HL-60/S4 treated with retinoic acid at 250 ng/mL for 4 days and 3 days (cell line): ENCODE results near the gene NME3.

ENCODE experiments used
- in situ Hi-C: fragments of 300-500 bp; cut with MboI; formaldehyde crosslinking; loops from 2 replicates; pipeline ENCODE4 v1.7.0; 2022; ENCODE audit warnings: low sequenced_read_pairs

The NME3 gene

GRCh38 chr16:1794221-1794871 lies 23.0 kb upstream of the NME3 start:
- in situ Hi-C loops, result no loop called here

- in situ Hi-C loops, result no loop called here
Measured at GRCh38 chr16:1793578-1794220, 22.4 kb upstream of the NME3 start, which contains the start of gene IGFALS. IGFALS (minus strand) TSS chr16:1793705; CDS start chr16:1793652, 53 bp downstream.

- in situ Hi-C loops, result no loop called here
Measured at GRCh38 chr16:1792836-1793577, 21.7 kb upstream of the NME3 start.

- in situ Hi-C loops, result no loop called here
Measured at GRCh38 chr16:1791943-1792812, 20.8 kb upstream of the NME3 start.

GRCh38 chr16:1791256-1791942 lies 20.1 kb upstream of the NME3 start:
- in situ Hi-C loops, result no loop called here

- in situ Hi-C loops, result no loop called here
Measured at GRCh38 chr16:1790611-1791255, 19.4 kb upstream of the NME3 start.

GRCh38 chr16:1790261-1790610 lies 18.9 kb upstream of the NME3 start:
- in situ Hi-C loops, result no loop called here

GRCh38 chr16:1789643-1790045 lies 18.3 kb upstream of the NME3 start:
- in situ Hi-C loops, result no loop called here

- in situ Hi-C loops, result no loop called here
Measured at GRCh38 chr16:1788708-1789100, 17.4 kb upstream of the NME3 start.

- in situ Hi-C loops, result no loop called here
Measured at GRCh38 chr16:1788095-1788707, 16.9 kb upstream of the NME3 start.

- in situ Hi-C loops, result no loop called here
Measured at GRCh38 chr16:1787322-1788094, 16.2 kb upstream of the NME3 start.

GRCh38 chr16:1787056-1787321 lies 15.6 kb upstream of the NME3 start:
- in situ Hi-C loops, result no loop called here

- in situ Hi-C loops, result no loop called here
Measured at GRCh38 chr16:1786242-1787055, 15.1 kb upstream of the NME3 start.

- in situ Hi-C loops, result no loop called here
Measured at GRCh38 chr16:1785846-1786170, 14.5 kb upstream of the NME3 start.

- in situ Hi-C loops, result no loop called here
Measured at GRCh38 chr16:1784977-1785845, 13.9 kb upstream of the NME3 start.

- in situ Hi-C loops, result no loop called here
Measured at GRCh38 chr16:1782408-1783264, 11.3 kb upstream of the NME3 start, which contains the start of the genes NUBP2 and SPSB3. NUBP2 (plus strand) TSS chr16:1782960; CDS start chr16:1783021, 61 bp downstream. SPSB3 (minus strand) TSS chr16:1782571; CDS start chr16:1781483, 1,088 bp downstream.
